CD14-positive monocyte (primary cell): ENCODE data around the gene B3GNT7. TPM values are rescaled to one million over a fixed set of nuclear protein-coding genes. Genes with fewer than 3 reads are reported as not detected.

ENCODE experiments used
- DNase-seq, 3 donors: peaks; one replicate each; pipeline ENCODE4 v3.0.0-alpha.2; 2011 to 2022
- H2AFZ ChIP-seq: 2 replicates; pipeline ENCODE4 v1.6.0; 2012; ENCODE audit warnings: mild to moderate bottlenecking, low read depth, low read length, inconsistent platforms; ENCODE audit not compliant: insufficient read depth, poor library complexity, severe bottlenecking
- H3K27ac ChIP-seq, 2 donors: 1 replicate in 1 of 2; 2 replicates in 1 of 2; pipeline ENCODE4 v1.5.1; 2012 to 2013; ENCODE audit warnings: low read length in 2 of 2, control low read depth in 1 of 2, inconsistent platforms in 1 of 2, low read depth in 1 of 2, mild to moderate bottlenecking in 1 of 2
- H3K27me3 ChIP-seq, 2 donors: one replicate each; pipeline versions ENCODE4 v1.6.0 to v1.6.1; 2011 to 2013; ENCODE audit warnings: low read length in 2 of 2; ENCODE audit not compliant: control insufficient read depth in 2 of 2, insufficient read depth in 2 of 2
- H3K36me3 ChIP-seq, 2 donors: replicated peaks in 1 of 2; 1 replicate in 1 of 2; 2 replicates in 1 of 2; pipeline versions ENCODE4 v1.5.1 to v1.6.1; 2012 to 2013; ENCODE audit warnings: low read length in 2 of 2, control low read depth in 1 of 2, inconsistent platforms in 1 of 2, mild to moderate bottlenecking in 1 of 2; ENCODE audit not compliant: insufficient read depth in 2 of 2, control insufficient read depth in 1 of 2
- H3K4me1 ChIP-seq, 2 donors: 1 replicate in 1 of 2; 2 replicates in 1 of 2; pipeline versions ENCODE4 v1.5.1 to v1.6.1; 2012 to 2013; ENCODE audit warnings: low read length in 2 of 2, control low read depth in 1 of 2, inconsistent platforms in 1 of 2, mild to moderate bottlenecking in 1 of 2, moderate library complexity in 1 of 2; ENCODE audit not compliant: insufficient read depth in 2 of 2, control insufficient read depth in 1 of 2
- H3K4me2 ChIP-seq: replicated peaks from 2 replicates; pipeline ENCODE3; 2012; ENCODE audit warnings: low read length, moderate library complexity, mild to moderate bottlenecking; ENCODE audit not compliant: poor library complexity, severe bottlenecking; ENCODE audit errors: extremely low read depth
- H3K4me3 ChIP-seq, 3 experiments: fragments of 200-600 bp in 1 of 3; sonication (generic) in 1 of 3; replicated peaks in 1 of 3; 1 replicate in 2 of 3; 2 replicates in 1 of 3; pipeline ENCODE4 v1.5.1; 2011 to 2013; ENCODE audit warnings: low read length in 3 of 3, mild to moderate bottlenecking in 3 of 3, control low read depth in 2 of 3, low read depth in 2 of 3, inconsistent platforms in 1 of 3, moderate library complexity in 1 of 3
- H3K79me2 ChIP-seq: 2 replicates; pipeline ENCODE4 v1.6.0; 2012; ENCODE audit warnings: mild to moderate bottlenecking, control low read depth, inconsistent platforms, low read length, moderate library complexity; ENCODE audit not compliant: insufficient read depth
- H3K9ac ChIP-seq: 2 replicates; pipeline ENCODE4 v1.6.0; 2017; ENCODE audit warnings: low read length, mild to moderate bottlenecking; ENCODE audit not compliant: insufficient read depth, poor library complexity, severe bottlenecking
- H3K9me3 ChIP-seq, 2 donors: replicated peaks in 1 of 2; 1 replicate in 1 of 2; 2 replicates in 1 of 2; pipeline versions ENCODE4 v1.5.1 to v1.6.1; 2012 to 2013; ENCODE audit warnings: low read length in 2 of 2, control low read depth in 1 of 2; ENCODE audit not compliant: control insufficient read depth in 1 of 2, insufficient read depth in 1 of 2
- H4K20me1 ChIP-seq: 2 replicates; pipeline ENCODE4 v1.6.0; 2012; ENCODE audit warnings: mild to moderate bottlenecking, low read length, control low read depth, moderate library complexity; ENCODE audit not compliant: insufficient read depth
- H3K27ac Mint-ChIP-seq, 7 donors: one replicate each; pipeline ENCODE4 v1.8.0; 2020; ENCODE audit warnings: mild to moderate bottlenecking in 7 of 7, mixed read lengths in 7 of 7, moderate library complexity in 6 of 7, inconsistent platforms in 2 of 7
- H3K27me3 Mint-ChIP-seq, 3 donors: one replicate each; pipeline ENCODE4 v1.8.0; 2021 to 2022; ENCODE audit warnings: low read depth in 3 of 3, mild to moderate bottlenecking in 3 of 3, mixed read lengths in 3 of 3, moderate library complexity in 3 of 3, inconsistent platforms in 1 of 3
- H3K36me3 Mint-ChIP-seq, 2 donors: one replicate each; pipeline ENCODE4 v1.8.0; 2020; ENCODE audit warnings: mixed read lengths in 2 of 2, inconsistent platforms in 1 of 2, mild to moderate bottlenecking in 1 of 2
- H3K4me1 Mint-ChIP-seq: one replicate; pipeline ENCODE4 v1.8.0; 2020; ENCODE audit warnings: mild to moderate bottlenecking, mixed read lengths
- H3K4me3 Mint-ChIP-seq, 2 donors: one replicate each; pipeline ENCODE4 v1.8.0; 2020; ENCODE audit warnings: mild to moderate bottlenecking in 2 of 2, mixed read lengths in 2 of 2, moderate library complexity in 1 of 2
- H3K9me3 Mint-ChIP-seq, 7 donors: one replicate each; pipeline ENCODE4 v1.8.0; 2020 to 2022; ENCODE audit warnings: mixed read lengths in 7 of 7, mild to moderate bottlenecking in 6 of 7, moderate library complexity in 6 of 7, inconsistent platforms in 2 of 7
- WGBS: methylation state at CpG from one replicate; pipeline ENCODE4 v1.1.5; 2013; ENCODE audit warnings: missing lambda C conversion rate; ENCODE audit not compliant: insufficient coverage; 5-methylcytosine and 5-hydroxymethylcytosine counted together
- intact Hi-C, 2 donors: fragments of 100-400 bp; cut with micrococcal nuclease; formaldehyde crosslinking; loops; one replicate each; pipeline versions ENCODE4 v1.15.0 to v1.15.1; 2023
- polyA plus RNA-seq, 3 donors: library from polyadenylated mRNA; depleted of rRNA in 1 of 3; unstranded in 2 of 3; stranded (reverse) in 1 of 3; fragments of 300-500 nt in 2 of 3; fragments of >200 nt in 1 of 3; fragmentation: Illumina TruSeq in 2 of 3; gene quantifications; 1 replicate in 2 of 3; 2 replicates in 1 of 3; pipeline ENCODE4 v1.2.3, GENCODE V29; 2012 to 2021
- TF ChIP-seq, protein P1 (sequence below): fragments of 200-600 bp; IDR thresholded peaks from one replicate; pipeline ENCODE4 v1.8.0; 2022; ENCODE audit warnings: antibody characterized with exemption, mild to moderate bottlenecking

The B3GNT7 gene
- polyA plus RNA-seq, 3 donors, result 0.05 TPM; not detected in 2

DNA sequence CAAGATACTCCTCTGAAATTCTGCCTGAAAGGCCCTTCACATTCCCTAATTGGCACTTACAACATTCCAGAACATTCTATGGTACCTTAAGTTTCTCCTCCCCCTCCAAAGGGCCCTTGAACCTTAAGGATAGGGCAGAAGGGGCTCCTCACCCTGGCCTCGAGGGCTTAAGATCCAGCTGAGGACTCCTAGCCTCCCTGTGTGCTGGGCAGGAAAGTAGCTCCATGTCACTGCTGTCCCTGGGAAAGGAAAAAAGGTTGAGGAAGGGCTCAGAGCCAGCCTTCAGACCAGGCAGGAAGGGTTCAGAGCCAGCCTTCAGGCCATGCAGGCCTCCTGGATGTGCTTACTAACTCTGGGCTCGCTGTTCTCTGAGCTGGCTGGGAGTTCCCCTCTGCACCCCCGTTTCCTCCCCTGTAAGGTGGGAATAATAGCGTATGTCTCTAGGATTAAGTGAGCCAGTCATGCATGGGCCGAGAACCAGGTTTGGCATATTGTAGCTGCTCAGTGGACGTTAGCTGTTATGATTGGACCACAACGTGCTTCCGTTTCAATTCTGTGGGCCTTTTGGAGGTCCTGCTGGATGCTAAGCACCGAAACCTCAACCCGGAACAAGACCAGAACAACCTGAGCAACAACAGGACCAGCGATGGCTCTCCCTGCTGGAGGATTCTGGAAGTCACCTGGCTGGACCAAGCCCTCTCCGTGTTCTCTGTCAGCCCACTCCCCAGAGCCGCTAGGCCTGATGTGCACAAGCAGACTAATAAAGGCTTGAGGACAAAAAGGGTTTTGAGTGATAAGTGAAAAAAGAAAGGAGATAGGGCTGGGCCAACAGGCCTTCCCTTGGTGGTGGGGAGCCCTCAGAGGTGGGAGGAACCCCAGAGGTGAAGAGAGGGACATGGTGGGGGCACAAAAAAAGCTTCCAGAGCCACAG, 1.0 kb upstream of the B3GNT7 start:
- Histone ChIP-seq H3K27ac (no peak overlapping the region), H3K27me3 (peaks cover 0 to 10% of the 10 kb centered on the region in 2 donors), H2AFZ (peak overlapping the region; percentile 56), H3K4me1 (peaks cover 50 to 61% of the 10 kb centered on the region in 2 donors), H3K36me3 (no peaks in the 10 kb centered on the region), H3K9me3 (no peaks in the 10 kb centered on the region), H3K4me3 (no peak overlapping the region), H4K20me1 (no peaks in the 10 kb centered on the region), H3K79me2 (peaks cover 9% of the 10 kb centered on the region), H3K9ac (no peak overlapping the region), H3K4me2 (peak overlapping the region; percentile 70)
- peak overlapping the region in 2 of 7 donors; percentile 11 to 46 for H3K27ac Mint-ChIP-seq
- intact Hi-C loops, result loop anchor here in 1 of 2 donors (5.0 kb wide), 1 partner anchor 87 kb away; no protein-coding TSS in a partner anchor
- DNase-seq, result no peak
- peaks cover 0 to 3% of the 10 kb centered on the region in 2 donors for H3K36me3 Mint-ChIP-seq
- peaks cover 18 to 29% (median 26%) of the 10 kb centered on the region in 3 donors for H3K27me3 Mint-ChIP-seq
- TF ChIP-seq, protein P1, sequence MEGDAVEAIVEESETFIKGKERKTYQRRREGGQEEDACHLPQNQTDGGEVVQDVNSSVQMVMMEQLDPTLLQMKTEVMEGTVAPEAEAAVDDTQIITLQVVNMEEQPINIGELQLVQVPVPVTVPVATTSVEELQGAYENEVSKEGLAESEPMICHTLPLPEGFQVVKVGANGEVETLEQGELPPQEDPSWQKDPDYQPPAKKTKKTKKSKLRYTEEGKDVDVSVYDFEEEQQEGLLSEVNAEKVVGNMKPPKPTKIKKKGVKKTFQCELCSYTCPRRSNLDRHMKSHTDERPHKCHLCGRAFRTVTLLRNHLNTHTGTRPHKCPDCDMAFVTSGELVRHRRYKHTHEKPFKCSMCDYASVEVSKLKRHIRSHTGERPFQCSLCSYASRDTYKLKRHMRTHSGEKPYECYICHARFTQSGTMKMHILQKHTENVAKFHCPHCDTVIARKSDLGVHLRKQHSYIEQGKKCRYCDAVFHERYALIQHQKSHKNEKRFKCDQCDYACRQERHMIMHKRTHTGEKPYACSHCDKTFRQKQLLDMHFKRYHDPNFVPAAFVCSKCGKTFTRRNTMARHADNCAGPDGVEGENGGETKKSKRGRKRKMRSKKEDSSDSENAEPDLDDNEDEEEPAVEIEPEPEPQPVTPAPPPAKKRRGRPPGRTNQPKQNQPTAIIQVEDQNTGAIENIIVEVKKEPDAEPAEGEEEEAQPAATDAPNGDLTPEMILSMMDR, result no peak
- H3K4me1 Mint-ChIP-seq, result peaks cover 57% of the 10 kb centered on the region
- peaks cover 0 to 8% (median 2%) of the 10 kb centered on the region in 7 donors for H3K9me3 Mint-ChIP-seq
- WGBS, result 76% methylated on average over 8 of the region's 13 CpGs
- H3K4me3 Mint-ChIP-seq, result peak overlapping the region; percentile 67 to 79

DNA sequence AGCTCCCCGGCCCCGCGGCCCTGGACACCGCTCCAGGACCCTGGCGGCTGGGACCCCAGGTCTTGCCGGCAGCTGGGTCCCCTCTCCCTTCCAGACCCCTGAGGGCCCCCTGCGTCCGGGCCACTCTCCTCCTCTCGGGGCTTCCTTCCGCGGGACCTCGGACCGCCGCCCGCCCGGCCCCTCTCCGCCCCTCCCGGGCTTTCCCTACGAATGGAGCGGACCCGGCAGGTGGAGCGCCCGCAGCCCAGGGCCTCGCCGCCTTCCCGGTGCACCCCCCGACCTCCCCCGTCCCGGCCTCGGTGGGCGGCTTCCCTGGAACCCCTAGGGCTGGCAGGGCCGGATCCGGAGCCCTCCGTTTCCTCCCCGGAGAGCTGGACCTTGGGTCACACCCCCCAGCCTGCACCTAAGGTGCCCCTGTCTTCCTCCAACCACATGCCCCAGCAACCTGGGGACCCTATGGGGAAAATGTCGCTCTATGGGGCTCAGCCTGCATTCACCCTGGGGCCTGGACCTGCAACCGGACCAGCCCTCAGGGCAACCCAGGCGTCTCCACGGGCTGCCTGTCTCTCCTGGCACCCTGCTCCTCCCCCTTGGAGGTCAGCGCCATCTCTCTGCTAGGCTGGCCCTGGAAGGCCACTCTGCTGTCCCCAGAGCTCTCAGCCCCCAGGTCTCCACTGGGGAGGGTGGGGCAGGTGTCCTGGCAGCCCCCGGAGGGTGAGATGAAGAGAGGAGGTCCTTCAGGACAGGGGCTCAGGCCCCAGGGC, 730 bp downstream of the B3GNT7 start:
- H2AFZ ChIP-seq, result peak overlapping the region; percentile 61
- no peak for DNase-seq
- Mint-ChIP-seq H3K36me3 (peaks cover 0 to 3% of the 10 kb centered on the region in 2 donors), H3K4me1 (peaks cover 45% of the 10 kb centered on the region), H3K4me3 (peak overlapping the region; percentile 71 to 82), H3K9me3 (peaks cover 0 to 6% (median 2%) of the 10 kb centered on the region in 7 donors), H3K27ac (no peak overlapping the region), H3K27me3 (peaks cover 18 to 29% (median 25%) of the 10 kb centered on the region in 3 donors)
- H3K9me3 ChIP-seq, result no peaks in the 10 kb centered on the region
- H3K27ac ChIP-seq, result no peak overlapping the region
- H3K4me3 ChIP-seq, result peak overlapping the region in 2 of 3 experiments; percentile 7 to 60
- peaks cover 33 to 43% of the 10 kb centered on the region in 2 donors for H3K4me1 ChIP-seq
- H3K27me3 ChIP-seq, result peaks cover 0 to 10% of the 10 kb centered on the region in 2 donors
- H3K9ac ChIP-seq, result peak overlapping the region; percentile 32
- intact Hi-C loops, result no loop called here
- TF ChIP-seq, protein P1, result no peak
- 6% methylated on average over 36 of the region's 41 CpGs for WGBS
- no peaks in the 10 kb centered on the region for H4K20me1 ChIP-seq
- H3K36me3 ChIP-seq, result no peaks in the 10 kb centered on the region
- H3K4me2 ChIP-seq, result peak overlapping the region; percentile 70
- peaks cover 9% of the 10 kb centered on the region for H3K79me2 ChIP-seq
